Measurements from ENCODE around the gene ADGRG6. TPM values are rescaled to one million over a fixed set of nuclear protein-coding genes. Genes with fewer than 3 reads are reported as not detected.
A peak's percentile ranks its signal among the peaks of the same experiment; 100 is the strongest.

The ADGRG6 gene
- total and polyA plus RNA-seq, 2 of the 8 experiments (the other 6 are each of a cell fraction or from before 2014, with no cell fraction given): 1.1 to 6.2 TPM

- no peak overlapping the region for H3K4ac ChIP-seq (replicated peaks; ENCODE audit: insufficient read length, low read depth, low read length)
- H4K8ac ChIP-seq (ENCODE audit: extremely low read depth, insufficient read depth, low read length): no peak overlapping the region
- H2AK5ac ChIP-seq (ENCODE audit: low read depth, low read length): no peak overlapping the region
- H3K23ac ChIP-seq (ENCODE audit: insufficient read length): no peak overlapping the region
- H4K91ac ChIP-seq (replicated peaks; ENCODE audit: insufficient read length, low read length): no peak overlapping the region
- no peak overlapping the region for H2BK5ac ChIP-seq (ENCODE audit: low read depth, low read length)
- H4K5ac ChIP-seq (ENCODE audit: insufficient read length, low read depth, low read length): no peak overlapping the region
- no peaks in the 10 kb centered on the region for H3K23me2 ChIP-seq (ENCODE audit: low read depth, low read length)
- no peaks in the 10 kb centered on the region for H3K4me1 ChIP-seq (replicated peaks in 1 of 4; ENCODE audit: control insufficient read depth in 3 of 4, insufficient read depth in 4 of 4, low read length in 3 of 4)
- no peak overlapping the region for H3K4me2 ChIP-seq (ENCODE audit: insufficient read depth in 1 of 2, low read depth in 2 of 2, low read length in 2 of 2)
- H3K79me1 ChIP-seq (ENCODE audit: low read depth, low read length): no peaks in the 10 kb centered on the region
- no peak overlapping the region for H2BK12ac ChIP-seq (ENCODE audit: low read depth, low read length)
- ChIA-PET POLR2A (ENCODE audit: partially characterized antibody) (no interaction called here), CTCF (ENCODE audit: partially characterized antibody) (no interaction called here)
- H3K79me2 ChIP-seq (ENCODE audit: control insufficient read depth in 1 of 2, insufficient read depth in 2 of 2, low read length in 2 of 2): no peaks in the 10 kb centered on the region
- no peak overlapping the region for H3K18ac ChIP-seq (ENCODE audit: extremely low read depth, low read length)
- FAIRE-seq (no peak), DNase-seq (ENCODE audit: low read depth in 1 of 2, low spot score in 2 of 2) (no peak)
- no peaks in the 10 kb centered on the region for H3K36me3 ChIP-seq (ENCODE audit: control insufficient read depth in 2 of 4, insufficient read depth in 4 of 4, low read length in 3 of 4)
- no peak overlapping the region for H3K56ac ChIP-seq (replicated peaks; ENCODE audit: insufficient read length, low read depth, low read length)
- H3K14ac ChIP-seq (ENCODE audit: insufficient read length): no peak overlapping the region
- H2BK15ac ChIP-seq (ENCODE audit: low read length): no peak overlapping the region
- peaks cover 0 to 1% (median 0%) of the 10 kb centered on the region in 4 experiments; a peak in 1 of 7 replicates for H3K27me3 ChIP-seq (replicated peaks in 1 of 4; ENCODE audit: control insufficient read depth in 3 of 4, extremely low read depth in 1 of 4, insufficient read depth in 3 of 4, low read length in 3 of 4)
- WGBS, 2 experiments (ENCODE audit: extremely low coverage in 1 of 2, insufficient coverage in 1 of 2, insufficient read length in 1 of 2, insufficient replicate concordance in 2 of 2, low coverage in 1 of 2, low lambda C conversion rate in 2 of 2, missing lambda C conversion rate in 1 of 2): 88% methylated on average over 8 of the region's 8 CpGs; no CpG with 5 or more reads in 1 of the 2 experiments
- H3K9ac ChIP-seq (replicated peaks in 1 of 4; ENCODE audit: extremely low read depth in 1 of 4, low read depth in 3 of 4, low read length in 3 of 4): no peak overlapping the region
- no peaks in the 10 kb centered on the region for H4K20me1 ChIP-seq (replicated peaks in 1 of 2; ENCODE audit: control insufficient read depth in 1 of 2, insufficient read depth in 2 of 2, low read length in 2 of 2)
- no peak overlapping the region for H2BK120ac ChIP-seq (replicated peaks; ENCODE audit: low read depth, low read length)
- H3K27ac ChIP-seq (ENCODE audit: low read depth, low read length): no peak overlapping the region
- no peak overlapping the region for H3K4me3 ChIP-seq (ENCODE audit: extremely low read depth in 1 of 4, insufficient read depth in 2 of 4, low read depth in 3 of 4, low read length in 4 of 4)
- H3K9me3 ChIP-seq (ENCODE audit: insufficient read depth in 2 of 2, low read depth in 1 of 2, low read length in 1 of 2): no peaks in the 10 kb centered on the region
- H2BK20ac ChIP-seq (ENCODE audit: low read length): no peak overlapping the region
- peak overlapping the region; percentile 62; the same call in 1 of the 2 replicates for H2AFZ ChIP-seq (ENCODE audit: low read length)
- no peak for TF ChIP-seq RNF2 (IDR thresholded peaks at IDR 0.05; ENCODE audit: borderline replicate concordance, low read depth, low read length, missing control alignments, poor library complexity, severe bottlenecking)
Measured at GRCh38 chr6:142258757-142259156, 43.0 kb upstream of the ADGRG6 start.

Data from H1 (cell line).